Esophagus muscularis mucosa (tissue), 4 donors: ENCODE measurements around the gene STK25. TPM values are rescaled to one million over a fixed set of nuclear protein-coding genes. Genes with fewer than 3 reads are reported as not detected.

Experiments
- DNase-seq: peaks from one replicate; pipeline ENCODE4 v3.0.0-alpha.2; 2017; ENCODE audit errors: extremely low spot score
- H3K27ac ChIP-seq, 4 donors: fragments of 200-600 bp; sonication (generic); replicated peaks in 1 of 4; 1 replicate in 3 of 4; 2 replicates in 1 of 4; pipeline ENCODE4 v1.5.1; 2016 to 2019; ENCODE audit warnings: mild to moderate bottlenecking in 1 of 4
- H3K27me3 ChIP-seq, 4 donors: fragments of 200-600 bp; sonication (generic); one replicate each; pipeline versions ENCODE4 v1.5.1 to v1.6.0; 2016 to 2019
- H3K36me3 ChIP-seq, 4 donors: fragments of 200-600 bp; sonication (generic); one replicate each; pipeline ENCODE4 v1.5.1; 2016 to 2019
- H3K4me1 ChIP-seq, 4 donors: fragments of 200-600 bp; sonication (generic); one replicate each; pipeline ENCODE4 v1.5.1; 2016 to 2019
- H3K4me3 ChIP-seq, 4 donors: fragments of 200-600 bp; sonication (generic); 1 replicate in 2 of 4; 2 replicates in 2 of 4; pipeline ENCODE4 v1.5.1; 2016 to 2019; ENCODE audit warnings: mild to moderate bottlenecking in 4 of 4, moderate library complexity in 1 of 4
- H3K9me3 ChIP-seq, 4 donors: fragments of 200-600 bp; sonication (generic); 1 replicate in 3 of 4; 2 replicates in 1 of 4; pipeline ENCODE4 v1.5.1; 2016 to 2019
- CTCF ChIP-seq, 3 experiments: fragments of 200-600 bp in 2 of 3; fragments of 450-650 bp in 1 of 3; sonication (generic) in 2 of 3; IDR thresholded peaks; one replicate each; pipeline ENCODE4 v1.5.1; 2017 to 2019; ENCODE audit warnings: antibody characterized with exemption in 3 of 3, mild to moderate bottlenecking in 2 of 3, moderate library complexity in 1 of 3
- EP300 ChIP-seq: sonication (generic); formaldehyde crosslinking; IDR thresholded peaks from one replicate; pipeline ENCODE4 v1.6.1; 2017; ENCODE audit warnings: antibody characterized with exemption
- POLR2A ChIP-seq: fragments of 450-650 bp; IDR thresholded peaks from one replicate; pipeline ENCODE4 v1.6.1; 2017; ENCODE audit warnings: antibody characterized with exemption, moderate library complexity, mild to moderate bottlenecking, low read depth
- POLR2AphosphoS5 ChIP-seq, 2 donors: sonication (generic); formaldehyde crosslinking; IDR thresholded peaks; one replicate each; pipeline ENCODE4 v1.6.1; 2017; ENCODE audit warnings: antibody characterized with exemption in 2 of 2
- WGBS: methylation state at CpG from one replicate; pipeline ENCODE4 v1.1.5; 2018; 5-methylcytosine and 5-hydroxymethylcytosine counted together
- intact Hi-C: fragments of 100-400 bp; cut with DNase I; formaldehyde crosslinking; loops from one replicate; pipeline ENCODE4 v1.15.1; 2023
- total RNA-seq, 4 donors: library from RNA; depleted of rRNA; stranded (reverse); fragments of >200 nt; gene quantifications; one replicate each; pipeline versions ENCODE4 v1.1.0 to v1.2.1, GENCODE V29; 2016

STK25 gene
- total RNA-seq, 4 donors from 2014 or later = 127 to 220 (median 153) TPM

- Histone ChIP-seq H3K36me3 (no peaks in the 10 kb centered on the region), H3K4me1 (no peaks in the 10 kb centered on the region), H3K4me3 (no peak overlapping the region), H3K9me3 (no peaks in the 10 kb centered on the region), H3K27ac (no peak overlapping the region), H3K27me3 (peaks cover 0 to 37% (median 4%) of the 10 kb centered on the region in 4 donors)
- 80% methylated on average over 11 of the region's 11 CpGs for WGBS
- TF ChIP-seq CTCF (IDR thresholded peaks at IDR 0.05) (no peak), POLR2AphosphoS5 (IDR thresholded peaks at IDR 0.05) (no peak), POLR2A (no peak), EP300 (no peak)
- intact Hi-C loops = no loop called here
- no peak for DNase-seq
These were observed 11.3 kb upstream of the STK25 start for GRCh38 chr2:241519669-241520068.

- H3K36me3 ChIP-seq = no peaks in the 10 kb centered on the region
- H3K27ac ChIP-seq = no peak overlapping the region
- DNase-seq = no peak
- H3K9me3 ChIP-seq = no peaks in the 10 kb centered on the region
- no peaks in the 10 kb centered on the region for H3K4me1 ChIP-seq
- peaks cover 0 to 30% (median 4%) of the 10 kb centered on the region in 4 donors for H3K27me3 ChIP-seq
- TF ChIP-seq POLR2AphosphoS5 (IDR thresholded peaks at IDR 0.05) (no peak), EP300 (no peak), CTCF (IDR thresholded peaks at IDR 0.05) (no peak), POLR2A (no peak)
- intact Hi-C loops = no loop called here
- 94% methylated on average over 6 of the region's 6 CpGs for WGBS
- H3K4me3 ChIP-seq = no peak overlapping the region
These were observed 8.9 kb upstream of the STK25 start for GRCh38 chr2:241517297-241517696.

- no peak overlapping the region for H3K4me3 ChIP-seq
- H3K36me3 ChIP-seq = peaks cover 0 to 5% (median 0%) of the 10 kb centered on the region in 4 donors
- H3K9me3 ChIP-seq = no peaks in the 10 kb centered on the region
- H3K27ac ChIP-seq = no peak overlapping the region
- 95% methylated on average over 3 of the region's 3 CpGs for WGBS
- intact Hi-C loops = no loop called here
- peaks cover 0 to 23% (median 3%) of the 10 kb centered on the region in 4 donors for H3K27me3 ChIP-seq
- no peak for DNase-seq
- H3K4me1 ChIP-seq = no peaks in the 10 kb centered on the region
- no peak for TF ChIP-seq POLR2A
- TF ChIP-seq EP300 = no peak
- no peak for TF ChIP-seq CTCF (IDR thresholded peaks at IDR 0.05)
- no peak for TF ChIP-seq POLR2AphosphoS5 (IDR thresholded peaks at IDR 0.05)
These were observed 8.2 kb upstream of the STK25 start for GRCh38 chr2:241516520-241516965.

- TF ChIP-seq POLR2A (no peak), POLR2AphosphoS5 (IDR thresholded peaks at IDR 0.05) (no peak), EP300 (no peak), CTCF (IDR thresholded peaks at IDR 0.05) (no peak)
- intact Hi-C loops = no loop called here
- H3K27ac ChIP-seq = no peak overlapping the region
- WGBS = 66% methylated on average over 10 of the region's 10 CpGs
- no peak for DNase-seq
- H3K27me3 ChIP-seq = peaks cover 0 to 12% (median 0%) of the 10 kb centered on the region in 4 donors
- H3K4me3 ChIP-seq = no peak overlapping the region
- peaks cover 0 to 1% (median 0%) of the 10 kb centered on the region in 4 donors for H3K4me1 ChIP-seq
- H3K36me3 ChIP-seq = peaks cover 0 to 11% (median 2%) of the 10 kb centered on the region in 4 donors
- H3K9me3 ChIP-seq = no peaks in the 10 kb centered on the region
These were observed 6.8 kb upstream of the STK25 start for GRCh38 chr2:241514986-241515737.
